ENCODE measurements around the gene TBC1D1.

TBC1D1 gene

DNA sequence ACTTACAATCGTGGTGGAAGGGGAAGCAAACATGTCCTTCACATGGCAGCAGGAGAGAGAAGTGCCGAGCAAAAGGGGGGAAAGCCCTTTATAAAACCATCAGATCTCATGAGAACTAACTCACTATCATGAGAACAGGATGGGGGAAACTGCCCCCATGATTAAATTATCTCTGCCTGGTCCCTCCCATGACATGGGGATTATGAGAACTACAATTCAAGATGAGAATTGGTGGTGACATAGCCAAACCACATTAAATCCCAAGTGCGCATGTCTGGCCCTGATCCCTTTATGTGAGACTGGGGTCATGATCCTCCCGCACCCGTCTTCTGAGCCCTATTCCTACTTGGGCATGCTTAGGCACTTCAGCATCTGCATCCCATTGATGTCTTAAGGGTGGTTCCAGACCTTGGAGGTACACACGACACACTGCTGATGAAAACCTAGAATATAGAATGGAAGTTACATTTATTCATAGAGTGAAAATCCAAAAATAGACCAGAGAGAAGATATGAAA lies 185.3 kb downstream of the TBC1D1 start:
- Mint-ChIP-seq H3K4me1 (peaks cover 26% of the 10 kb centered on the region), H3K36me3 (ENCODE audit: low read depth) (peaks cover 29% of the 10 kb centered on the region), H3K27me3 (no peaks in the 10 kb centered on the region), H3K27ac (peak overlapping the region; percentile 13), H3K9me3 (no peaks in the 10 kb centered on the region), H3K4me3 (no peak overlapping the region)
- DNase-seq (no peak), ATAC-seq (no peak)

DNA sequence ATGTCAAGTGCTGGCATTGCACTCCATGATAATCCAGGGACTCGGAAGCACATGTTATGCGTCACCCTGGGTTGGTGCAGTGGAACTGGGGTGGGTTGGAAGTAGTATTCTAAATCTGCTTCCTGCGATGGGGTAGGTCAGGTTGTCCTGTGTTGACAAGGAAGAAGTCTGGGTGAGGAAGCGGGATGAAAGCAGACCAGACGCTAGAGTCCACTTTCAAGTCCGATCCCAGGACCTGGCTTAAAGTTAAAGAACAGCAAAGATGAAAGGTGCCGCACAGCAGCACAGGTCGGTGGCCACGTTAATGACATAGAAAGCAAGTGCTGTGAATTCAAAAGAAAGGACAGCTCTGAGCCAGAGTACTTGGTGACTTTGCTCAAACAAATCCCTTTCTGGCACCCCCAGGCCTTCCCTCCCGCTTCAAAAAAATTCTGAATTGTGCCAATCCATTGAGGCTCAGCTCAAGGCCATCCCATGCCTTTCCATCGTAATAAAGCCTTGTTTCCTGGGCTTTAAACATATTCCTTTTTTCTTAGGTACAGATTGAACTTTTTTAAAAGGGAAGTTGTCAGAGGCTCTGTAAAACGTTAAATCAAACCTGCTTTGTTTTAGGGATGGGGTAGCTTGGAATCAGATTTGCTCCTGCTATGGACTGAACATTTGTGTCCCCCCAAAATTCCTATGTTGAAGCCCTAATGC lies 187.1 kb downstream of the TBC1D1 start:
- Mint-ChIP-seq H3K4me3 (no peak overlapping the region), H3K4me1 (peaks cover 26% of the 10 kb centered on the region), H3K9me3 (no peaks in the 10 kb centered on the region), H3K36me3 (ENCODE audit: low read depth) (peaks cover 27% of the 10 kb centered on the region), H3K27ac (no peak overlapping the region), H3K27me3 (no peaks in the 10 kb centered on the region)
- DNase-seq (no peak), ATAC-seq (no peak)

DNA sequence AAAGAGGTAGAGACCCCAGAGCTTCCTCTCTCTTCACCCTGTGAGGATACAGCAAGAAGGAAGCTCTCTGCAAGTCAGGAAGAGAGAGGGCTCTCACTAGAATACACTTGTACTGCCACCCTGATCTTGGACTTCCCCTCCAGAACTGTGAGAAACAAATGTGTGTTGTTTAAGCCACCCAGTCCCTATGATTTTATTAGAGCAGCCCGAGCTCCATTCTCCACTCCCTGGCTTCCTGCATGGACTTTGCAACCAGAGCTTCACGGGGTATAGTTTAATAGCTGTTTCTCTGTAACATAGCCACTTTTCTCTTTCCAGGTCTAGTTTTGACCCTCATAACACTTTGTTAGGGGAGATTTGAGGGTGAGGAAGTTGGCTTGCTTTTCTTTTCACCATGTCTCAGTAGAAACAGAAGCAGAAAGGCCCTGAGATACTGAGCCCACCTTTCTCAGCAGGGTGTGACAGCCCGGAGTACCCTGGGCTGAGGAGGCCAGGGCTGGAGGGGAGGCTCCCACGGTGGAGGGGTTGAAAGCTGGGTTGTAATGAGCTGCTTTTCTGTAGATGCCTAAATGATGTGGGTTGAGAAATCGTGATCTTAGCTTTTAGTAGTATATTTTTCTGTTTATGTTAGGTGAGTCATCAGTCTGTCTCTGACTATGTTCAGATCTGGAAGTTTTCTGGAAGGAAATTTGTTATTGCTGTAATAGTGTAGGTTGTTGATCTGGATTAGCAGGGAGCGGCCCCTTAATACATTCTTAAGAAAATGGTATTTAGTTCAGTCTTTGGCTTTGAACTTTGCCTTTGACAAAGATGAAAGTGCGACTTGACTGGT lies 187.9 kb downstream of the TBC1D1 start:
- H3K27me3 Mint-ChIP-seq, result no peaks in the 10 kb centered on the region

DNA sequence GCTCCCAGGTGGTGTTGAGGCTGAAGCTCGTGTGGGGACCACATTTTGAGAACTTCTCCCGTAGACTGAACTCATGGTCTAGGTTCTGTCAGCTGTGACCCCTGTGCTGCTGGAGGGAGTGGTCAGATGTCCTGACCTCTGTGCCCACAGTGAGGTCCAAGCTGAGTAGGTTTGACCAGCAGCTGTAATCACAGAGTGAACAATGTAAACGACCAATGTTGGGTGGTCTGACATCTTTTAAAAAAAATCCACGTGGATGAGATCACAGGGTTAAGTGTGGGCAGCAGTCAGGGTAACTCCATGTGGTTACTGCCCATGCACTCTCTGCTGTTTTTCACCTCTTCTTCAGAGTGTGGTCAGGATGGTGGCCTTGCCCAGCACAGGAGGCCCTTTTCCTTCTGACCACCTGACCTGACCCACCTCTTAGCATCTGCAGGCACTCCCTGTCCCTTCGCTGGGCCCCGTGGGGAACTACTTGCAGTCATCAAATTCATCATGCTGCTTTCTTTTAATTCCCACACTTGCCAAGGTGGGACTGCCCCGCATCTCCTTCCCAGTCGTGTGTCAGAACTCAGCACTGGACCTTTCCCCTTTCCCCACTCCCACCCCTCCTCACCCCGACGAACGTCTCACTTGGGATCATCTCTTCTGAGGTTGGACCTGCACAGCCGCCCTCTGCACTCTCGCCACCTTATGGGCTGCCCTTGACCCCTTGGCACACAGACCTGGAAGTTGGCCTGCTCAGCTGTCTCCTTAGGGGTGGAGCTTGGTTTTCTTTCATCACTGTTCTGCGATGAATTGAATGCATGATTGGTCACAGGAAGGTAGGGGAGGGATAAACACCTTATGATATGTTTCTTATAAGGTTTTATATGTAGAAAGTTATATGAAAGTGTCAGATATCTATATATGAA lies 189.4 kb downstream of the TBC1D1 start:
- H3K27me3 Mint-ChIP-seq, result no peaks in the 10 kb centered on the region
- H3K36me3 Mint-ChIP-seq (ENCODE audit: low read depth), result peaks cover 20% of the 10 kb centered on the region
- H3K4me3 Mint-ChIP-seq, result no peak overlapping the region
- ATAC-seq (no peak), DNase-seq (no peak)
- peaks cover 22% of the 10 kb centered on the region for H3K4me1 Mint-ChIP-seq
- no peak overlapping the region for H3K27ac Mint-ChIP-seq
- H3K9me3 Mint-ChIP-seq, result no peaks in the 10 kb centered on the region

More for the DNA sequence above, 187.9 kb downstream of the TBC1D1 start:
- H3K36me3 Mint-ChIP-seq (ENCODE audit: low read depth), result peaks cover 24% of the 10 kb centered on the region
- DNase-seq, result no peak
- no peaks in the 10 kb centered on the region for H3K9me3 Mint-ChIP-seq
- H3K4me1 Mint-ChIP-seq, result peaks cover 26% of the 10 kb centered on the region
- no peak overlapping the region for H3K4me3 Mint-ChIP-seq
- ATAC-seq, result no peak
- H3K27ac Mint-ChIP-seq, result no peak overlapping the region

DNA sequence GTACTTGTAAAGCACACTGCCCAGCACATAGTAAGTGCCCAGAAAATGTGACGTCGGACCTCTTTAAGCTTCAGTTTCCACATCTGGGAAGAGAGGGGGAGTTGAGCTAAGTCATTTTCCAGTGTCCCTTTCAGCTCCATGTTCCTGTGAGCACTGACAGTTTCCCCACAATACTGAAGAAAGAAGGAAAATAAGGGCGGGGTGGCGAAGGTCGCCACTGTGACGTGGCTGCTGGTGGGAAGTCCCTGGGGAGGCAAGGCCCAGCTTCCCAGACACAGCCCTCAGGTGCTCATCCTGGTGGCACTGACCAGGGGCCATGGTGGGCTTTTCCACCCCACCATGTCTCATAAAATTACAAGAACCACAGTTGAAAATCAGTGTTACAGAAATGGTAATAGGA lies 191.1 kb downstream of the TBC1D1 start:
- peaks cover 12% of the 10 kb centered on the region for H3K4me1 Mint-ChIP-seq
- H3K36me3 Mint-ChIP-seq (ENCODE audit: low read depth), result peaks cover 13% of the 10 kb centered on the region
- H3K27me3 Mint-ChIP-seq, result no peaks in the 10 kb centered on the region
- ATAC-seq (no peak), DNase-seq (no peak)
- H3K27ac Mint-ChIP-seq, result no peak overlapping the region
- H3K4me3 Mint-ChIP-seq, result no peak overlapping the region
- H3K9me3 Mint-ChIP-seq, result no peaks in the 10 kb centered on the region

DNA sequence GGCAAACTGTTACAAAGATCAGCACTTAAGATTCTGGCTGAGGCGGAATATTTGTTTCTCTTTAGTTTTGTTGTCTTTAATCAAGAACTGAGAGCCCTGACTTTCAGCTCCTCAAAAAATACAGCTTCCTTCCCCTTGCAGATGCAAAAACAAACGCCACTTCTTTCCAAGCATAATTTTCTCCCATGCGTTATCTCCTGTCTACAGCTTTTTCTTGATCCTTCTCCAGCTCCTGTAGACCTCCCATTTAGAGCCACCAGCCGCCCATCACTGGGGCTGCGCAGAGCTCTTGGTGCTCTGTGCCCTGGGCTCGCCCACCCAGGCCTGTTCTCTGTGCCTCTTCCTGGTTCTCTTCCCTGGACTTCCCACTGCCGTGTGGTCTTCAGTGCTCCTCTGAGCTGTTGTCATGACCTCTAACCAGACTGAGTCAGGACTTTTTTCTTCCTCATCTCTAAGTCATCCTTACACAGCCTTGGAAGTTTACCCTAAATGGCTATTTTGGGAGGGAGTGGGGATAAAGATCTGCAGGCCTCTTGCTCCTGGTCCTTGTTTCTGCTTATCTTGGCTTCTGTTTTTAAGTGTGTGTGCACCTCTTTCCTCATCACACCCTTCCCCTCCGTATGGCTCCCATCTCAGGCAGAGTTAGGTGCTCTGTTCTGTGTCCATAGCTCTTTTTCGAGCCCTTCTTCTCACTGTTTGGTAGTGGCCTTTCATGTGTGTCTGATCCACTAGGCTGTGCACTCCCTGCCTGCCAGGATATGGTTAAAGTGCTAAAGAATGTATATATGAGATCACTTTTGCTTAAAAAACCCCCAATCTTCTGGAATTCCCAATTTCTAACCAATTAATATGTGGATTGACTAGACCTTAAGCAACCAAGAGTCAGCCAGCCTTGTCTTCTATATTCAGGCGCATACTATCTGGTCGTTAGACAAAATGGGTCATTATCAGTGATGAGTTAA lies 191.8 kb downstream of the TBC1D1 start:
- Mint-ChIP-seq H3K36me3 (ENCODE audit: low read depth) (peaks cover 15% of the 10 kb centered on the region), H3K4me1 (peaks cover 12% of the 10 kb centered on the region), H3K9me3 (no peaks in the 10 kb centered on the region), H3K27me3 (no peaks in the 10 kb centered on the region), H3K4me3 (no peak overlapping the region), H3K27ac (peak overlapping the region; percentile 49)
- no peak for ATAC-seq
- no peak for DNase-seq

DNA sequence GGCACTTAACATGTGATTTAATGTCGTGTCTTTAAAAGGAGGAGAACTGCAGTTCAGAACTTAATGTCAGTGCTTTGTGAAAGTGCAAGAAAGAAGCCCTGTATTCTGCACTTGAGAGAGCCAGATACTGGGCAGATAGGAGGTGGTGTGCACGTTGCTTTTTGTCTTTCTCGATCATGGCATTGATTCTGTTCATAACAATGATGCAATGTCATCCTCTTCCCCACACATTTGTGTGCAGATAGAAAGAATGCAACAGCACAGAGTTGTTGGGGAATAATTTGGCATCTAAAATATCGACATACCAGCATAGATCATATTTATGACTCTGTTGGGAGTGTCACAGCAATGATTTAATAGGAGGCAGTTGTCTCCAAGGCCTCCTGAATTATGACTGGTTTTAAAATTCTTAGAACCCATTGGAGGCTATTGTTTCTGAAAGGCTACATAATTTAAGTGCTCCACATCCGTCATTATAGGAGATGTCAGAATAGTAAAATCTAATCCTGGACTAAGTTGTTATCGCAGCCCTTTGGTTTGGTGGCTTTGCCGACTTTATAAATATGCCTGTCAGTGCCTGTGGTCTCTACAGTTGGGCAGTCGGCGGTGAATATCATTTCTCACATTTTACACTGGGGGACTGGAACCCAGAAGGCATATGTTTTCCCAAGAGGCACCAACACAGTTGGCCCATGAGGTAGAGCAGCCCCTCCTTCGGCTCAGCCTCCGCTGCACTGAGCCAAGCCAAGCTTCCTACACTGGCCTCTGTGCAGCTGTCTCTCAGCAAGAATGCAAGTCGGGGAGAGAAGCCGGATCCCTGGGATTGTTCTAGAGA lies 194.2 kb downstream of the TBC1D1 start:
- no peak overlapping the region for H3K4me3 Mint-ChIP-seq

DNA sequence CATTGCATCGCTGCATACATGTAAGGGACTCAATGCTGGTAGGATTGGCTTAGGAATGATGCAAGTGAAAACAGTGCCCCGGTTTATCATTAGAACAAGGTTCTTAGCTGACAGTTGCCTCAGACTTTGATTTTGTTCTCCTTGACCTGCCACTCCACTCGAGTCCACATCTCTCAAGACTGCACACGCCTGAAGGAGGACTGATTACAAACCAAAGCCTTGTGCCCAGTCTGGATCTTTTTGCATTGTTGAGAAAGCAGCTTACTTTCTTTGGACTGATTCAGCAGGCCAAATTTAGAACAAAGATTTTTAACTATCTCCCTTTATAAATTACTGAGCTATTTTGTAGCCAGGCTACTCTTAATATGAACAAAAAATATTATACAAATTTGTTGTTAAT lies 194.9 kb downstream of the TBC1D1 start:
- Mint-ChIP-seq H3K9me3 (no peaks in the 10 kb centered on the region), H3K36me3 (ENCODE audit: low read depth) (peaks cover 19% of the 10 kb centered on the region), H3K4me3 (no peak overlapping the region), H3K27me3 (no peaks in the 10 kb centered on the region), H3K4me1 (peaks cover 7% of the 10 kb centered on the region), H3K27ac (no peak overlapping the region)
- ATAC-seq (no peak), DNase-seq (no peak)

More for the DNA sequence above, 194.2 kb downstream of the TBC1D1 start:
- Mint-ChIP-seq H3K36me3 (ENCODE audit: low read depth) (peaks cover 14% of the 10 kb centered on the region), H3K27ac (no peak overlapping the region), H3K27me3 (no peaks in the 10 kb centered on the region), H3K4me1 (peaks cover under 1% of the 10 kb centered on the region), H3K9me3 (no peaks in the 10 kb centered on the region)
- ATAC-seq (no peak), DNase-seq (no peak)

DNA sequence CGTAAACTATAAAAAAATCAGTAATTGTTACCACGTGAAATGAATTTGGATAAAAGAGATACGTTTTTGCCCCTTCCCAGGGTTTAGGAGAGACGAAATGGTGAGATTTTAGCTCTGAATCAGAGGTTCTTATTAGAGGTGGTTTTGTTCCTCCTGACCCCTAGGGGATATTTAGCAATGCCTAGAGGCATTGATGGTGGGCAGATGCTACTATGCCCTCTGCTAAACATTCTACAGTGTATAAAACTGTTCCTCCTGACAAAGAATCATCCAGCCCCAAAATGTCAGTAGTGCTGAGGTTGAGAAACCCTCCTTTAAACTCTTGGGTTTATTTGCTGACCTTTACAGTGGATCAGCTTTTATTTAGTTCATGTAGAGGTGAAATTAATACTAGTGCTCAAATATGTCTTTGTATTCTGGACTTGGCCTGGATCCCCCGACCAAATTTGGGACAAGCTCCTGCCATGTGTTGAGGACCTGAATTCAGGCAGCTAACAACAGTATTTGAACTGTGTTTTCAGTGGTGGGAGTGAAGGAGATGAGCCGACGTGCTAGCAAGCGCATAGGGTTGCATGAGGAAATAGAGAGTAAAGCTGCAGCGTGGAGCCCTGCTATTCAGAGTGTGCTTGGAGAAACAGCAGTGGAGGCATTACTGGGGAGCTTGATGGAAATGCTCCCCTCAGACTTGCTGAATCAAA lies 195.4 kb downstream of the TBC1D1 start:
- Mint-ChIP-seq H3K27ac (no peak overlapping the region), H3K4me3 (no peak overlapping the region), H3K9me3 (no peaks in the 10 kb centered on the region), H3K4me1 (peaks cover 13% of the 10 kb centered on the region), H3K36me3 (ENCODE audit: low read depth) (peaks cover 24% of the 10 kb centered on the region), H3K27me3 (no peaks in the 10 kb centered on the region)
- DNase-seq (no peak), ATAC-seq (no peak)

DNA sequence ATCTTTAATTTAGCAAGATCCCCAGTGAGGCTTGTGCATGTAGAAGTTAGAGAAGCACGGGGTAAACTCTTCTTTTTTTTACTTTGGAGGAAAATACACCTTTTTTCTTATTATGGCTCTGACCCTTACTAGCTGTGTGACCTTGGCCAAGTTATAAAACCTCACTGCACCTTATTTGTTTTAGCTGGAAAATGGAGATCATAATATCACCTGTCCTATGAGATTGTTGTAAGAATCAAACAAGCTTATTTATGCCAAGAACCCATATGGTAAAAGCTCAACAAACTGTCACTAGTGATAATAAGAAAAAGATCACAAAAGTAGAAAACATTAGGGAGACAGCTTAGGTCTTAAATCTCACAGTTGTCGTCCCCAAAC lies 196.0 kb downstream of the TBC1D1 start:
- H3K4me1 Mint-ChIP-seq, result peaks cover 14% of the 10 kb centered on the region
- H3K27me3 Mint-ChIP-seq, result no peaks in the 10 kb centered on the region
- H3K9me3 Mint-ChIP-seq, result no peaks in the 10 kb centered on the region
- no peak overlapping the region for H3K4me3 Mint-ChIP-seq
- no peak for DNase-seq
- peaks cover 26% of the 10 kb centered on the region for H3K36me3 Mint-ChIP-seq (ENCODE audit: low read depth)
- ATAC-seq, result no peak
- no peak overlapping the region for H3K27ac Mint-ChIP-seq

DNA sequence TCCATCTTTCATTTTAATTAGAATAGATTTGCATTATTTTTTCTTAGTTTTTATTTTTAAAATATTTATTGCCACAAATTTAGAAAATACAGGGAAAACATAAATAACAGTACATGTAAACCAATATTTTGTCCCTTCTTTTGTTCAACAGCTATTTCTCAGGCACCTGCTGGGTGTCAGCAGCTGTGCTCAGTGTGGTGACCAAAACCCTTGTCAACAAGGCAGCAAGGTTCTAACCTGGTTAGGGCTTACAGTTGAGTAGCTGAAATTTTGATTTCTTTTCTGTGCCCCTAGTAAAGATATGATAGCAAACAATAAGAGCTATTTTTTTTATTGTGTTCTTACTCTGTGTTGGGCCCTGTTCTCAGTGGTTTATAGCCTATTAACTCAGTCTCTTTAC lies 197.4 kb downstream of the TBC1D1 start:
- DNase-seq (no peak), ATAC-seq (no peak)
- no peak overlapping the region for H3K4me3 Mint-ChIP-seq
- H3K36me3 Mint-ChIP-seq (ENCODE audit: low read depth), result peaks cover 35% of the 10 kb centered on the region
- H3K27me3 Mint-ChIP-seq, result no peaks in the 10 kb centered on the region
- no peaks in the 10 kb centered on the region for H3K9me3 Mint-ChIP-seq
- H3K4me1 Mint-ChIP-seq, result peaks cover 14% of the 10 kb centered on the region
- H3K27ac Mint-ChIP-seq, result no peak overlapping the region

DNA sequence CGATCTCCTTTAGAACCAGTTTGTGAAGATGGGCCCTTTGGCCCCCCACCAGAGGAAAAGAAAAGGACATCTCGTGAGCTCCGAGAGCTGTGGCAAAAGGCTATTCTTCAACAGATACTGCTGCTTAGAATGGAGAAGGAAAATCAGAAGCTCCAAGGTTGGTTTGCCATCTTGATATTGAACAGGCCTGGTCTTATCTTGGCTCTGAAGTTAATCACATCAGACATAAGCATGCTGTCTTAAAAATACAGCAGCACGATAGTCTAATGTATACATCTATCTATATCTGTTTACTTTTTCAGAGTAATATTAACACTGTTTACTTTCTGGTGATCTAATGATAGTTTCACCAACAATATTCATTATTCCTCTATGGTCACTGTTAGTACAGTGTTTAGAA lies 199.1 kb downstream of the TBC1D1 start:
- Mint-ChIP-seq H3K27me3 (no peaks in the 10 kb centered on the region), H3K27ac (no peak overlapping the region), H3K36me3 (ENCODE audit: low read depth) (peaks cover 32% of the 10 kb centered on the region), H3K4me3 (no peak overlapping the region), H3K9me3 (no peaks in the 10 kb centered on the region), H3K4me1 (peaks cover 14% of the 10 kb centered on the region)
- DNase-seq, result no peak
- ATAC-seq, result no peak

Data from activated naive CD8-positive, alpha-beta T cell treated with anti-CD3 and anti-CD28 coated beads, Interleukin-2, amount 50 U/mL, for 24 hours (primary cell).